ENCODE measurements around the gene PTPRT.

DNA sequence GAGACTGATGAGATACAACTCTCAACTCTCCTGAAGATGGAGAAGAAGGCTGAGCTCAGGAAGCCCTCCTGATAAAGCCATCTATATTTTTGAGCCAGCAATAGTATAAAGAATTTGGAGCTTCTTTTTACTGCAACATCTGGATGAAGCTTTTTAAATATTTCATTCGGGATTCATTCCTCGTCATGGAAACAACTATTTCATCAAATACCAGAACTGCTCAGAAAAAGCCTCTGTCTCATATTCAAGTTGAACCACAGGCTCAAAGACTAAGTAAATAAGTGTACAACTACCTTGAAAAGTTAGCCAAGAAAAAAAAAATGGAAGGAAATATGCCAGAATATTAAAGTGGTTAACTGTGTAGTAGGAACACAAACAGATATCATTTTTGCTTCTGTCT lies 37.8 kb downstream of the PTPRT start:
- no peak for TF ChIP-seq POLR2AphosphoS5 (IDR thresholded peaks at IDR 0.05; ENCODE audit: low read depth, low read length)
- no peak for TF ChIP-seq CTCF (IDR thresholded peaks at IDR 0.05)
- TF ChIP-seq USF2 (IDR thresholded peaks at IDR 0.05; ENCODE audit: borderline replicate concordance, low read depth, low read length), result no peak
- no peak for TF ChIP-seq FOXM1 (IDR thresholded peaks at IDR 0.05; ENCODE audit: low read depth)
- no peak for TF ChIP-seq EP300 (IDR thresholded peaks at IDR 0.05; ENCODE audit: borderline replicate concordance in 1 of 2, low read depth in 1 of 2, low read length in 1 of 2)
- TF ChIP-seq GATA2 (CRISPR knock-in tag; IDR thresholded peaks at IDR 0.05), result no peak
- no peak for TF ChIP-seq RXRA (IDR thresholded peaks at IDR 0.05; ENCODE audit: borderline replicate concordance, low read depth)
- no peak for TF ChIP-seq RAD21 (IDR thresholded peaks at IDR 0.05; ENCODE audit: low read length)
- TF ChIP-seq TAF1 (IDR thresholded peaks at IDR 0.05; ENCODE audit: borderline replicate concordance, low read depth, low read length), result no peak

All from SK-N-SH (cell line).